Gastrocnemius medialis (tissue), 4 donors: ENCODE measurements around the gene STRA6.

Experiments used
- POLR2A ChIP-seq, 2 donors: fragments of 450-650 bp; IDR thresholded peaks; one replicate each; pipeline ENCODE4 v1.6.1; 2017; ENCODE audit warnings: antibody characterized with exemption in 2 of 2, mild to moderate bottlenecking in 2 of 2, moderate library complexity in 2 of 2
- TF ChIP-seq, protein P1 (sequence below), 5 experiments: fragments of 450-650 bp in 3 of 5; fragments of 200-600 bp in 2 of 5; sonication (generic) in 2 of 5; IDR thresholded peaks in 4 of 5; conservative IDR thresholded peaks in 1 of 5; 1 replicate in 4 of 5; 2 replicates in 1 of 5; pipeline ENCODE4 v1.5.1; 2016 to 2019; ENCODE audit warnings: antibody characterized with exemption in 5 of 5, mild to moderate bottlenecking in 3 of 5, moderate library complexity in 3 of 5

DNA sequence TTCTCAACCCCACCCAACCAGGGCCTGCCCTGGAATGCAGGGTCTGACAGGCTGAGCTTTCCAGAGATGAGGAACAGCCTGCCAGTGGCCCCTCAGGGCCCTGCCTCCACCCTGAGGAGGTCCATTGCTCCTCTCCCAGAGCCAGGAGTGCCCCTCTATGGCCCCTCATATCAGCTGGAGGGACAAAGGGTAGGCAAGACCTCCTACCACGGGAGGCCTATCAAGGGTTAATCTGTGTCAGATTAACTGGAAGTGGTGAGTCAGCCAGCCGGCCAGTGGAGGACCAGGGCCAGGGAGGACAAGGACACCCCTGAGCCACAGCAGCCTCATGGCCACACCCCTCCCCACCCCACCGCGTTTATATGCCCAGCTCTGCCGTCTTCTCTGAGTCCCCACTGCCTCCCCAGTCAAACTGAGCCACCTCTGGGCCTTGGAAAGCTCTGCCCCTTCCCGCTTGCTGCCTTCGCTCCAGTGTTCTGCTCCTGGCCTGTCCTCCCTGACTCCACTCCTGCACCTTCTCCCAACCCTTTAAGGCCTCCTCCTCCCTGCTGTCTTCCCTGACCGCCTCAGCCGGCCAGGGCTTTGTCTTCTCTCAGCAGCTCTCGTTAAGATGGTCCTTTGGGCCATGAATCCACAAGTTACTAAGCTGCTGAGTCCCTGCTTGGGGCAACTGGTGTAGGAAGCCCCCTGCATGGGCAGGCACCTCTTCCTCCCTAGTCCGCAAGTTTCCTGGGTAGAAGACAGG is 40.0 kb upstream of the STRA6 start:
- TF ChIP-seq, protein P1, sequence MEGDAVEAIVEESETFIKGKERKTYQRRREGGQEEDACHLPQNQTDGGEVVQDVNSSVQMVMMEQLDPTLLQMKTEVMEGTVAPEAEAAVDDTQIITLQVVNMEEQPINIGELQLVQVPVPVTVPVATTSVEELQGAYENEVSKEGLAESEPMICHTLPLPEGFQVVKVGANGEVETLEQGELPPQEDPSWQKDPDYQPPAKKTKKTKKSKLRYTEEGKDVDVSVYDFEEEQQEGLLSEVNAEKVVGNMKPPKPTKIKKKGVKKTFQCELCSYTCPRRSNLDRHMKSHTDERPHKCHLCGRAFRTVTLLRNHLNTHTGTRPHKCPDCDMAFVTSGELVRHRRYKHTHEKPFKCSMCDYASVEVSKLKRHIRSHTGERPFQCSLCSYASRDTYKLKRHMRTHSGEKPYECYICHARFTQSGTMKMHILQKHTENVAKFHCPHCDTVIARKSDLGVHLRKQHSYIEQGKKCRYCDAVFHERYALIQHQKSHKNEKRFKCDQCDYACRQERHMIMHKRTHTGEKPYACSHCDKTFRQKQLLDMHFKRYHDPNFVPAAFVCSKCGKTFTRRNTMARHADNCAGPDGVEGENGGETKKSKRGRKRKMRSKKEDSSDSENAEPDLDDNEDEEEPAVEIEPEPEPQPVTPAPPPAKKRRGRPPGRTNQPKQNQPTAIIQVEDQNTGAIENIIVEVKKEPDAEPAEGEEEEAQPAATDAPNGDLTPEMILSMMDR (IDR thresholded peaks at IDR 0.05 in 4 of 5, conservative IDR thresholded peaks at IDR 0.05 in 1 of 5), result no peak
- no peak for TF ChIP-seq POLR2A (IDR thresholded peaks at IDR 0.05)
